Fibroblast of the aortic adventitia (primary cell): ENCODE data around the gene BTNL9. TPM values are rescaled to one million over a fixed set of nuclear protein-coding genes. Genes with fewer than 3 reads are reported as not detected.
"Not testable (repeated sequence)": the region's sequence is repeated elsewhere in the genome, so short reads cannot be mapped to it uniquely, and the experiment has no call there.

Source experiments
- DNase-seq: peaks from one replicate; pipeline ENCODE4 v3.0.0-alpha.2; 2010; ENCODE audit warnings: low read depth
- H3K4me3 ChIP-seq: 2 replicates; pipeline ENCODE4 v1.5.1; 2011; ENCODE audit warnings: low read depth, mild to moderate bottlenecking, control low read depth, low read length, moderate library complexity
- total RNA-seq: library from RNA; depleted of rRNA; stranded (reverse); fragments of >200 nt; gene quantifications from 2 replicates; pipeline ENCODE4 v1.2.3, GENCODE V29; 2012; ENCODE audit warnings: low replicate concordance
- TF ChIP-seq, protein P1 (sequence below): IDR thresholded peaks from 2 replicates; pipeline ENCODE4 v1.5.1; 2011; ENCODE audit warnings: mild to moderate bottlenecking, low read length, control low read depth, inconsistent platforms; ENCODE audit not compliant: insufficient read depth

BTNL9 gene
- not detected in 2 replicates for total RNA-seq

DNA sequence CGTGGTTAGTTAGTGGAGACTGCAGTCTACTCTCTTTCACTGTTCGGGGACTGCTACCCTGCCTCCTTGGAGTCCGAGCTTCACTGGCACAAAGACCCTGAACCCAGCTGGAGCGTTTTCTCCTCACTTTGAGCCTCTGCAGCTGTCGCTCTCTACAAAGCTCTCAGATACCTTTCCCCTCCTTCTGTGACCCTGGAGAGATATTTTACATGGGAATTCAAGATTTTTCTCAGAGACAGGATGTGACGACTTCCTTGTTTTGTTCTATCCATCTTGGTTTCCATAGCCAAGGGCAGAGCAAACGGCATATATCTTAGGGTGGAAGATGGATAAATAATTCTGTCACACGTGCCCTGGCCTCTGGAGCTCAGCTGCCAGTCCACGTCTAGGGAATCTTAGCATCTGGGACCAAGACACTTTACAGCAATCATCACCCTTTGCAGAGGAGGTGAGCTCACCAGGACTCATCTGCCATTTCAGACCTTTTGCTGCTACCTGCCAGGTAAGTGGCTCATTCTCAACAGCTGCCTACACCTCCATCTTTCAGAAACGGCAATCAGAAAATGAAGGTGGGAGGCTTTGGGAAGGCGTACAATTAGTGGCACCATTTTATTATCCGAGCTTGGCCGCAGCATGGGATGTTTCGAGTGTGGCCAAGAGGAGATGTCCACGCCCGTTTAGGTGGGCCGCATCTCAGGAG lies at the start of gene BTNL9:
Gene BTNL9 (plus strand): TSS at position 336 of the 700 bp plus-strand sequence. CDS start 5,224 bp downstream, outside the sequence.
- DNase-seq: no peak
- no peak within 1 kb of the TSS for H3K4me3 ChIP-seq
- TF ChIP-seq, protein P1, sequence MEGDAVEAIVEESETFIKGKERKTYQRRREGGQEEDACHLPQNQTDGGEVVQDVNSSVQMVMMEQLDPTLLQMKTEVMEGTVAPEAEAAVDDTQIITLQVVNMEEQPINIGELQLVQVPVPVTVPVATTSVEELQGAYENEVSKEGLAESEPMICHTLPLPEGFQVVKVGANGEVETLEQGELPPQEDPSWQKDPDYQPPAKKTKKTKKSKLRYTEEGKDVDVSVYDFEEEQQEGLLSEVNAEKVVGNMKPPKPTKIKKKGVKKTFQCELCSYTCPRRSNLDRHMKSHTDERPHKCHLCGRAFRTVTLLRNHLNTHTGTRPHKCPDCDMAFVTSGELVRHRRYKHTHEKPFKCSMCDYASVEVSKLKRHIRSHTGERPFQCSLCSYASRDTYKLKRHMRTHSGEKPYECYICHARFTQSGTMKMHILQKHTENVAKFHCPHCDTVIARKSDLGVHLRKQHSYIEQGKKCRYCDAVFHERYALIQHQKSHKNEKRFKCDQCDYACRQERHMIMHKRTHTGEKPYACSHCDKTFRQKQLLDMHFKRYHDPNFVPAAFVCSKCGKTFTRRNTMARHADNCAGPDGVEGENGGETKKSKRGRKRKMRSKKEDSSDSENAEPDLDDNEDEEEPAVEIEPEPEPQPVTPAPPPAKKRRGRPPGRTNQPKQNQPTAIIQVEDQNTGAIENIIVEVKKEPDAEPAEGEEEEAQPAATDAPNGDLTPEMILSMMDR: no peak

DNA sequence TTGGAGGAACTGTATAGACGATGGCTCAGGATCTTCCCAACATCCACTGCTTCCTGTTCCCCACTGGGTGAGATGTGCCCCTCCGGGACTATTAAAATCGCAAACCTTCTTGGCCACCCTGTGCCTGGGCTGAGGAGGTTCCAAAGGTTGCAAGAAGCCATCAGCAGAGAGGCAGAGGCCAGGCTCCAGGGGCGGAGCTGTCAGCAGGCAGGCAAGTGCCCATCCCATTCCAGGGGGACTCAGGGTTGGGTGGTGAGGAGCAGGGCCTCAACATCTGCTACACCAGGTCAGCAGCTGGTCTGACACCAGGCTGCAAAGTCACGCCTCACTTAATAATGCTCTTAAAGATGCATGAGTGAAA lies 49.2 kb upstream of the BTNL9 start:
- no peak overlapping the region for H3K4me3 ChIP-seq
- TF ChIP-seq, protein P1: no peak
- DNase-seq: no peak

- DNase-seq: no peak
- no peak overlapping the region for H3K4me3 ChIP-seq
- TF ChIP-seq, protein P1: no peak
These were observed 38.1 kb upstream of the BTNL9 start for GRCh38 chr5:181001947-181002346.

DNA sequence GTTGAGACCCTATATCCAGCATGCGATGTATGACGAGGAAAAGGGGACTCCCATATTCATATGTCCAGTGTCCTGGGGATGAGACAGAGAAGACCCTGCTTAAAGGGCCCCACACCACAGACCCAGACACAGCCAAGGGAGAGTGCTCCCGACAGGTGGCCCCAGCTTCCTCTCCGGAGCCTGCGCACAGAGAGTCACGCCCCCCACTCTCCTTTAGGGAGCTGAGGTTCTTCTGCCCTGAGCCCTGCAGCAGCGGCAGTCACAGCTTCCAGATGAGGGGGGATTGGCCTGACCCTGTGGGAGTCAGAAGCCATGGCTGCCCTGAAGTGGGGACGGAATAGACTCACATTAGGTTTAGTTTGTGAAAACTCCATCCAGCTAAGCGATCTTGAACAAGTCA lies 34.3 kb upstream of the BTNL9 start:
- TF ChIP-seq, protein P1: no peak
- DNase-seq: no peak
- H3K4me3 ChIP-seq: no peak overlapping the region

DNA sequence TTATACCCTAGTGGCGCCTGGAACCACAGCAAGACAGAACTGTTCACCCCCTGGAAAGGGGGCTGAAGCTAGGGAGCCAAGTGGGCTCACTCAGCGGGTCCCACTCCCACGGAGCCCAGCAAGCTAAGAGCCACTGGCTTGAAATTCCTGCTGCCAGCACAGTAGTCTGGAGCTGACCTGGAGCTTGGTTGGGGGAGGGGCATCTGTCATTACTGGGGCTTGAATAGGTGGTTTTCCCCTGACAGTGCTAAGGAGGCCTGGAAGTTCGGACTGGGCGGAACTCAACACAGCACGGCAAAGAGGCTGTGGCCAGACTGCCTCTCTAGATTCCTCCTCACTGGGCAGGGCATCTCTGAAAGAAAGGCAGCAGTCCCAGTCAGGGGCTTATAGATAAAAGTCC lies 31.9 kb upstream of the BTNL9 start:
- DNase-seq: no peak
- TF ChIP-seq, protein P1: no peak
- H3K4me3 ChIP-seq: no peak overlapping the region

DNA sequence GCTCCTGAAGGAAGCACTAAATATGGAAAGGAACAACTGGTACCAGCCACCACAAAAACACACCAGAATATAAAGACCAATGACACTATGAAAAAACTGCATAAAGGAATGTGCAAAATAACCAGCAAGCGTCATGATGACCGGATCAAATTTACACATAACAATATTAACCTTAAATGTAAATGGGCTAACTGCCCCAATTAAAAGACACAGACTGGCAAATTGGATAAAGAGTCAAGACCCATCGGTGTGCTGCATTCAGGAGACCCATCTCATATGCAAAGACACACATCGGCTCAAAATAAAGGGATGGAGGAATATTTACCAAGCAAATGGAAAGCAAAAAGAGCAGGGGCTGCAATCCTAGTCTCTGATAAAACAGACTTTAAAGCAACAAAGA lies 30.0 kb upstream of the BTNL9 start:
- not testable (repeated sequence) for H3K4me3 ChIP-seq, DNase-seq

- DNase-seq: not testable (repeated sequence)
These were observed 25.4 kb upstream of the BTNL9 start for GRCh38 chr5:181014654-181015053.

DNA sequence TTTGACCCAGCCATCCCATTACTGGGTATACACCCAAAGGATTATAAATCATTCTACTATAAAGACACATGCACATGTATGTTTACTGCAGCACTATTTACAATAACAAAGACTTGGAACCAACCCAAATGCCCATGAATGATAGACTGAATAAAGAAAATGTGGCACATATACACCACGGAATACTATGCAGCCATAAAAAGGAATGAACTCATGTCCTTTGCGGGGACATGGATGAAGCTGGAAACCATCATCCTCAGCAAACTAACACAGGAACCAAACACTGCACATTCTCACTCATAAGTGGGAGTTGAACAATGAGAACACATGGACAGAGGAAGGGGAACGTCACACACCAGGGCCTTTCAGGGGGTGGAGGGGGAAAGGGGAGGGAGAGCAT lies 22.6 kb upstream of the BTNL9 start:
- not testable (repeated sequence) for H3K4me3 ChIP-seq, DNase-seq

More at GRCh38 chr5:181014654-181015053, 25.4 kb upstream of the BTNL9 start:
- not testable (repeated sequence) for H3K4me3 ChIP-seq

GRCh38 chr5:181020688-181021087 lies 19.4 kb upstream of the BTNL9 start:
- H3K4me3 ChIP-seq: no peak overlapping the region
- TF ChIP-seq, protein P1: no peak
- no peak for DNase-seq
